ENCODE data around the gene PDS5A.

PDS5A gene

DNA sequence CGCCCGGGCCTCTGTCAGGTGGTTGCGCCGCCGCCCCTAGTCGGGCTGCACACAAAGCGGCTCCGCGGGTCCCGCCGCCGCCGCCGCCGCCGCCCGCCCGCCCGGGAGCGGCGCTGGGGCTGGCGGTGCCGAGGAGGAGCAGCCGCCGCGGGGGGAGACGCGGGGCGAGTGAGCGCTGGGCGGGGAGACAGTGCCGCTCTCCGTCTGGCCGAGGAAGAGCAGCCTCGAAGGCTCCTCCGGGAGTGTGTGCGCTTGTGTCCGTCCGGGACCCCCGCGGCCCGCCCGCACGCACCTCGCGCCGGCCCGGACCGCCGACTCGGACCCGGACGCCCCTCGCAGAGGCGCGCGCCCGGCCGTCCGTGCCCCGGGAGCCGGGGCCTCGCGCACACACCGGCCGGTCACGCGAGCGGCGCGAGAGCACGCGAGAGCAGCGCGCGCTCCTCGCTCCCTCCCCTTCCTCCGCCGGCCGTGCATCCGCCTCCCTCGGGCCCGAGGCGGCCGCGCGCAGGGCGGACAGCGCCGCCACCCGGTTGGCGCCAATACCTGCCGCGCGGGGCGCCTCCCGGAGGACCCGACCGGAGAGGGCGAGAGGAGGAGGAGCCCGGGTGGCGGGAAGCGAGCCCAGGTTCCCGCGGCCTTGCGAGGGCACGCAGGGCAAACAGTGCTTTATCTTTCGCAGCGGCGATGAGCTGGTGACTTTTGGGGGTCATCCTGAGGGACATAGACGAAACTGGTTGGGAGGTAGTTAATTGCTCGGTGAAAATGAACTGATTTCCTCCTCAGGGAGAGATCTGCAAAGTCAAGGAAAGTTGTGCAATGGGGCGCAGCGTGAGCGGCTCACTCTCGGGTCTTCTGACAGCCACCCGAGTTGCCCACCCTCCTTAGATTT is at the start of gene PDS5A (continued):
- TF ChIP-seq, protein P1, sequence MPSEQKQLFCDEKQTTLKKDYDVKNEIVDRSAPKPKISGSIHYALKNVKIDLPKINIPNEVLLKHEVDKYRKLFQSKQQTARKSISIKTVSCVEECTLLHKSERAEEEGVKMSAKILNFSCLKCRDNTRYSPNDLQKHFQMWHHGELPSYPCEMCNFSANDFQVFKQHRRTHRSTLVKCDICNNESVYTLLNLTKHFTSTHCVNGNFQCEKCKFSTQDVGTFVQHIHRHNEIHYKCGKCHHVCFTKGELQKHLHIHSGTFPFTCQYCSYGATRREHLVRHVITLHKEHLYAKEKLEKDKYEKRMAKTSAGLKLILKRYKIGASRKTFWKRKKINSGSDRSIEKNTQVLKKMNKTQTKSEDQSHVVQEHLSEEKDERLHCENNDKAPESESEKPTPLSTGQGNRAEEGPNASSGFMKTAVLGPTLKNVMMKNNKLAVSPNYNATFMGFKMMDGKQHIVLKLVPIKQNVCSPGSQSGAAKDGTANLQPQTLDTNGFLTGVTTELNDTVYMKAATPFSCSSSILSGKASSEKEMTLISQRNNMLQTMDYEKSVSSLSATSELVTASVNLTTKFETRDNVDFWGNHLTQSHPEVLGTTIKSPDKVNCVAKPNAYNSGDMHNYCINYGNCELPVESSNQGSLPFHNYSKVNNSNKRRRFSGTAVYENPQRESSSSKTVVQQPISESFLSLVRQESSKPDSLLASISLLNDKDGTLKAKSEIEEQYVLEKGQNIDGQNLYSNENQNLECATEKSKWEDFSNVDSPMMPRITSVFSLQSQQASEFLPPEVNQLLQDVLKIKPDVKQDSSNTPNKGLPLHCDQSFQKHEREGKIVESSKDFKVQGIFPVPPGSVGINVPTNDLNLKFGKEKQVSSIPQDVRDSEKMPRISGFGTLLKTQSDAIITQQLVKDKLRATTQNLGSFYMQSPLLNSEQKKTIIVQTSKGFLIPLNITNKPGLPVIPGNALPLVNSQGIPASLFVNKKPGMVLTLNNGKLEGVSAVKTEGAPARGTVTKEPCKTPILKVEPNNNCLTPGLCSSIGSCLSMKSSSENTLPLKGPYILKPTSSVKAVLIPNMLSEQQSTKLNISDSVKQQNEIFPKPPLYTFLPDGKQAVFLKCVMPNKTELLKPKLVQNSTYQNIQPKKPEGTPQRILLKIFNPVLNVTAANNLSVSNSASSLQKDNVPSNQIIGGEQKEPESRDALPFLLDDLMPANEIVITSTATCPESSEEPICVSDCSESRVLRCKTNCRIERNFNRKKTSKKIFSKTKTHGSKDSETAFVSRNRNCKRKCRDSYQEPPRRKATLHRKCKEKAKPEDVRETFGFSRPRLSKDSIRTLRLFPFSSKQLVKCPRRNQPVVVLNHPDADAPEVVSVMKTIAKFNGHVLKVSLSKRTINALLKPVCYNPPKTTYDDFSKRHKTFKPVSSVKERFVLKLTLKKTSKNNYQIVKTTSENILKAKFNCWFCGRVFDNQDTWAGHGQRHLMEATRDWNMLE (tag by site-specific recombination; conservative IDR thresholded peaks at IDR 0.05; ENCODE audit: low read depth) = peak; percentile 31; the same call in 1 of the 2 replicates
- TF ChIP-seq ZNF600 (tag by site-specific recombination; IDR thresholded peaks at IDR 0.05) (no peak), ZNF311 (tag by site-specific recombination; IDR thresholded peaks at IDR 0.05; ENCODE audit: borderline replicate concordance) (no peak), ZNF768 (tag by site-specific recombination; IDR thresholded peaks at IDR 0.05) (no peak), PRDM1 (tag by site-specific recombination; IDR thresholded peaks at IDR 0.05) (peak; percentile 32; the same call in 1 of the 2 replicates), ZNF239 (tag by site-specific recombination; IDR thresholded peaks at IDR 0.05) (no peak), ZNF2 (tag by site-specific recombination; IDR thresholded peaks at IDR 0.05) (0 out of 2 replicates have a peak, but pooled peaks have one; percentile 51), ZNF558 (tag by site-specific recombination; IDR thresholded peaks at IDR 0.05) (no peak), GLIS1 (tag by site-specific recombination; IDR thresholded peaks at IDR 0.05) (peak; percentile 32; the same call in 1 of the 2 replicates), SP3 (tag by site-specific recombination; IDR thresholded peaks at IDR 0.05) (peak; percentile 42; the same call in 1 of the 2 replicates), ZNF777 (tag by site-specific recombination; IDR thresholded peaks at IDR 0.05; ENCODE audit: borderline replicate concordance) (no peak), ZNF426 (tag by site-specific recombination; IDR thresholded peaks at IDR 0.05) (no peak), ZNF660 (tag by site-specific recombination; IDR thresholded peaks at IDR 0.05) (peak; percentile 68; the same call in 1 of the 2 replicates), ZNF792 (tag by site-specific recombination; IDR thresholded peaks at IDR 0.05) (no peak), ZNF626 (tag by site-specific recombination; IDR thresholded peaks at IDR 0.05) (no peak), ZBTB1 (tag by site-specific recombination; IDR thresholded peaks at IDR 0.05) (no peak), FEZF1 (tag by site-specific recombination; IDR thresholded peaks at IDR 0.05) (no peak), ZNF830 (tag by site-specific recombination; IDR thresholded peaks at IDR 0.05; ENCODE audit: low read depth) (no peak), YY2 (tag by site-specific recombination; IDR thresholded peaks at IDR 0.05) (no peak), ZNF394 (tag by site-specific recombination; IDR thresholded peaks at IDR 0.05; ENCODE audit: borderline replicate concordance) (no peak)
- TF ChIP-seq, protein P2, sequence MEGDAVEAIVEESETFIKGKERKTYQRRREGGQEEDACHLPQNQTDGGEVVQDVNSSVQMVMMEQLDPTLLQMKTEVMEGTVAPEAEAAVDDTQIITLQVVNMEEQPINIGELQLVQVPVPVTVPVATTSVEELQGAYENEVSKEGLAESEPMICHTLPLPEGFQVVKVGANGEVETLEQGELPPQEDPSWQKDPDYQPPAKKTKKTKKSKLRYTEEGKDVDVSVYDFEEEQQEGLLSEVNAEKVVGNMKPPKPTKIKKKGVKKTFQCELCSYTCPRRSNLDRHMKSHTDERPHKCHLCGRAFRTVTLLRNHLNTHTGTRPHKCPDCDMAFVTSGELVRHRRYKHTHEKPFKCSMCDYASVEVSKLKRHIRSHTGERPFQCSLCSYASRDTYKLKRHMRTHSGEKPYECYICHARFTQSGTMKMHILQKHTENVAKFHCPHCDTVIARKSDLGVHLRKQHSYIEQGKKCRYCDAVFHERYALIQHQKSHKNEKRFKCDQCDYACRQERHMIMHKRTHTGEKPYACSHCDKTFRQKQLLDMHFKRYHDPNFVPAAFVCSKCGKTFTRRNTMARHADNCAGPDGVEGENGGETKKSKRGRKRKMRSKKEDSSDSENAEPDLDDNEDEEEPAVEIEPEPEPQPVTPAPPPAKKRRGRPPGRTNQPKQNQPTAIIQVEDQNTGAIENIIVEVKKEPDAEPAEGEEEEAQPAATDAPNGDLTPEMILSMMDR (tag by site-specific recombination; IDR thresholded peaks at IDR 0.05) = peak; percentile 77
- TF ChIP-seq, protein P3, sequence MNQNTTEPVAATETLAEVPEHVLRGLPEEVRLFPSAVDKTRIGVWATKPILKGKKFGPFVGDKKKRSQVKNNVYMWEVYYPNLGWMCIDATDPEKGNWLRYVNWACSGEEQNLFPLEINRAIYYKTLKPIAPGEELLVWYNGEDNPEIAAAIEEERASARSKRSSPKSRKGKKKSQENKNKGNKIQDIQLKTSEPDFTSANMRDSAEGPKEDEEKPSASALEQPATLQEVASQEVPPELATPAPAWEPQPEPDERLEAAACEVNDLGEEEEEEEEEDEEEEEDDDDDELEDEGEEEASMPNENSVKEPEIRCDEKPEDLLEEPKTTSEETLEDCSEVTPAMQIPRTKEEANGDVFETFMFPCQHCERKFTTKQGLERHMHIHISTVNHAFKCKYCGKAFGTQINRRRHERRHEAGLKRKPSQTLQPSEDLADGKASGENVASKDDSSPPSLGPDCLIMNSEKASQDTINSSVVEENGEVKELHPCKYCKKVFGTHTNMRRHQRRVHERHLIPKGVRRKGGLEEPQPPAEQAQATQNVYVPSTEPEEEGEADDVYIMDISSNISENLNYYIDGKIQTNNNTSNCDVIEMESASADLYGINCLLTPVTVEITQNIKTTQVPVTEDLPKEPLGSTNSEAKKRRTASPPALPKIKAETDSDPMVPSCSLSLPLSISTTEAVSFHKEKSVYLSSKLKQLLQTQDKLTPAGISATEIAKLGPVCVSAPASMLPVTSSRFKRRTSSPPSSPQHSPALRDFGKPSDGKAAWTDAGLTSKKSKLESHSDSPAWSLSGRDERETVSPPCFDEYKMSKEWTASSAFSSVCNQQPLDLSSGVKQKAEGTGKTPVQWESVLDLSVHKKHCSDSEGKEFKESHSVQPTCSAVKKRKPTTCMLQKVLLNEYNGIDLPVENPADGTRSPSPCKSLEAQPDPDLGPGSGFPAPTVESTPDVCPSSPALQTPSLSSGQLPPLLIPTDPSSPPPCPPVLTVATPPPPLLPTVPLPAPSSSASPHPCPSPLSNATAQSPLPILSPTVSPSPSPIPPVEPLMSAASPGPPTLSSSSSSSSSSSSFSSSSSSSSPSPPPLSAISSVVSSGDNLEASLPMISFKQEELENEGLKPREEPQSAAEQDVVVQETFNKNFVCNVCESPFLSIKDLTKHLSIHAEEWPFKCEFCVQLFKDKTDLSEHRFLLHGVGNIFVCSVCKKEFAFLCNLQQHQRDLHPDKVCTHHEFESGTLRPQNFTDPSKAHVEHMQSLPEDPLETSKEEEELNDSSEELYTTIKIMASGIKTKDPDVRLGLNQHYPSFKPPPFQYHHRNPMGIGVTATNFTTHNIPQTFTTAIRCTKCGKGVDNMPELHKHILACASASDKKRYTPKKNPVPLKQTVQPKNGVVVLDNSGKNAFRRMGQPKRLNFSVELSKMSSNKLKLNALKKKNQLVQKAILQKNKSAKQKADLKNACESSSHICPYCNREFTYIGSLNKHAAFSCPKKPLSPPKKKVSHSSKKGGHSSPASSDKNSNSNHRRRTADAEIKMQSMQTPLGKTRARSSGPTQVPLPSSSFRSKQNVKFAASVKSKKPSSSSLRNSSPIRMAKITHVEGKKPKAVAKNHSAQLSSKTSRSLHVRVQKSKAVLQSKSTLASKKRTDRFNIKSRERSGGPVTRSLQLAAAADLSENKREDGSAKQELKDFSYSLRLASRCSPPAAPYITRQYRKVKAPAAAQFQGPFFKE (tag by site-specific recombination; IDR thresholded peaks at IDR 0.05; ENCODE audit: borderline replicate concordance) = no peak
- TF ChIP-seq, protein P4, sequence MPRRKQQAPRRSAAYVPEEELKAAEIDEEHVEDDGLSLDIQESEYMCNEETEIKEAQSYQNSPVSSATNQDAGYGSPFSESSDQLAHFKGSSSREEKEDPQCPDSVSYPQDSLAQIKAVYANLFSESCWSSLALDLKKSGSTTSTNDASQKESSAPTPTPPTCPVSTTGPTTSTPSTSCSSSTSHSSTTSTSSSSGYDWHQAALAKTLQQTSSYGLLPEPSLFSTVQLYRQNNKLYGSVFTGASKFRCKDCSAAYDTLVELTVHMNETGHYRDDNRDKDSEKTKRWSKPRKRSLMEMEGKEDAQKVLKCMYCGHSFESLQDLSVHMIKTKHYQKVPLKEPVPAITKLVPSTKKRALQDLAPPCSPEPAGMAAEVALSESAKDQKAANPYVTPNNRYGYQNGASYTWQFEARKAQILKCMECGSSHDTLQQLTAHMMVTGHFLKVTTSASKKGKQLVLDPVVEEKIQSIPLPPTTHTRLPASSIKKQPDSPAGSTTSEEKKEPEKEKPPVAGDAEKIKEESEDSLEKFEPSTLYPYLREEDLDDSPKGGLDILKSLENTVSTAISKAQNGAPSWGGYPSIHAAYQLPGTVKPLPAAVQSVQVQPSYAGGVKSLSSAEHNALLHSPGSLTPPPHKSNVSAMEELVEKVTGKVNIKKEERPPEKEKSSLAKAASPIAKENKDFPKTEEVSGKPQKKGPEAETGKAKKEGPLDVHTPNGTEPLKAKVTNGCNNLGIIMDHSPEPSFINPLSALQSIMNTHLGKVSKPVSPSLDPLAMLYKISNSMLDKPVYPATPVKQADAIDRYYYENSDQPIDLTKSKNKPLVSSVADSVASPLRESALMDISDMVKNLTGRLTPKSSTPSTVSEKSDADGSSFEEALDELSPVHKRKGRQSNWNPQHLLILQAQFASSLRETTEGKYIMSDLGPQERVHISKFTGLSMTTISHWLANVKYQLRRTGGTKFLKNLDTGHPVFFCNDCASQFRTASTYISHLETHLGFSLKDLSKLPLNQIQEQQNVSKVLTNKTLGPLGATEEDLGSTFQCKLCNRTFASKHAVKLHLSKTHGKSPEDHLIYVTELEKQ (tag by site-specific recombination; IDR thresholded peaks at IDR 0.05; ENCODE audit: borderline replicate concordance) = no peak
